Chondrocyte (in vitro differentiated cells): ENCODE data around the gene PFKP. TPM values are rescaled to one million over a fixed set of nuclear protein-coding genes. Genes with fewer than 3 reads are reported as not detected.

Source experiments
- DNase-seq: peaks from one replicate; pipeline ENCODE4 v3.0.0; 2021; ENCODE audit warnings: mixed read lengths, low spot score
- H3K27ac Mint-ChIP-seq: one replicate; pipeline ENCODE4 v1.8.0; 2021; ENCODE audit warnings: mild to moderate bottlenecking, moderate library complexity, mixed read lengths; ENCODE audit not compliant: unreplicated experiment
- H3K27me3 Mint-ChIP-seq: 2 replicates; pipeline ENCODE4 v1.8.0; 2021; ENCODE audit warnings: low read depth, mixed read lengths
- H3K36me3 Mint-ChIP-seq: 2 replicates; pipeline ENCODE4 v1.8.0; 2021; ENCODE audit warnings: low read depth, mixed read lengths
- H3K4me1 Mint-ChIP-seq: 2 replicates; pipeline ENCODE4 v1.8.0; 2021; ENCODE audit warnings: low read depth, mild to moderate bottlenecking, mixed read lengths
- H3K4me3 Mint-ChIP-seq: one replicate; pipeline ENCODE4 v1.8.0; 2021; ENCODE audit warnings: mild to moderate bottlenecking, moderate library complexity, mixed read lengths; ENCODE audit not compliant: unreplicated experiment
- H3K9me3 Mint-ChIP-seq: 2 replicates; pipeline ENCODE4 v1.8.0; 2021; ENCODE audit warnings: low read depth, mixed read lengths
- total RNA-seq: library from RNA; stranded (reverse); gene quantifications from 3 replicates; pipeline ENCODE4 v1.2.1, GENCODE V29; 2021
- TF ChIP-seq, protein P1 (sequence below): fragments of 200-600 bp; sonication (generic); IDR thresholded peaks from 2 replicates; pipeline ENCODE4 v1.5.0; 2021; ENCODE audit warnings: antibody characterized with exemption, mild to moderate bottlenecking, moderate library complexity

The PFKP gene
- total RNA-seq, 1 donor from 2014 or later, result 182 TPM

DNA sequence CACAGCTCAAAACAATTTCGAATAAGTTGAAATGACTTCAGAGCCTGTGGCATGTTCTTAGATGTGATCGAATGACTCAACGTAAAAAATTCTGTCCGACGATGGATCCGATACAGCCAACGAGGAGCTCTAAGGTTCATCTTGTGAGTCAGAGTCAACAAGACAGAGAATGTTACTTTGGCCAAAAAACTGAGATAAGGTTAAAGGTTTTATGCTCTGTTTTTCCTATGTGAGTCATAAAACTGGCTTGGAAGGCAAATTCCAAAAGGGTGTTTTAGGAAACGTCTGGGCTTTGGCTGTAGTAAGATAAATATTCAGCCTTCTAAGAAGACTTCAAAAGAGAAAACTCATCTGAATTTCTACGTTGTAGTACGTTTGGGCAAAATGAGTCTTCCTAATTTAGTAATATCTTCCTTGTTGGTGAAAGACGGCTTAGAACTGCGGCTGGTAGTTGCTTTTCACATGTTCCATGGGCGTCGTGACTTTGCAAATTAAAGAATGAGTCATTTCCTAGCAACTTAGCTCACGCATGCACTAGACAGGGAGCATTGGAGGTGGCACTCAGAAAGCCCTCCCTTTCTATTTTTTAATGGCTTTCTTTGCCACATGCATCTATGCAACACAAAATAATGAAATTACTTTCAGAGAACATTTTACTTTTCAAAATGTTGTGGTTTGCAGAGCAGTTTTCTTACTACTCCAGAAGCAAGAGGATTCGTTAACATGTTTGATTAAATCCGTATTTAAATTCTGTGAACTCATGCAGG lies 28.2 kb downstream of the PFKP start:
- peaks cover 18% of the 10 kb centered on the region for H3K36me3 Mint-ChIP-seq
- no peak for DNase-seq
- TF ChIP-seq, protein P1, sequence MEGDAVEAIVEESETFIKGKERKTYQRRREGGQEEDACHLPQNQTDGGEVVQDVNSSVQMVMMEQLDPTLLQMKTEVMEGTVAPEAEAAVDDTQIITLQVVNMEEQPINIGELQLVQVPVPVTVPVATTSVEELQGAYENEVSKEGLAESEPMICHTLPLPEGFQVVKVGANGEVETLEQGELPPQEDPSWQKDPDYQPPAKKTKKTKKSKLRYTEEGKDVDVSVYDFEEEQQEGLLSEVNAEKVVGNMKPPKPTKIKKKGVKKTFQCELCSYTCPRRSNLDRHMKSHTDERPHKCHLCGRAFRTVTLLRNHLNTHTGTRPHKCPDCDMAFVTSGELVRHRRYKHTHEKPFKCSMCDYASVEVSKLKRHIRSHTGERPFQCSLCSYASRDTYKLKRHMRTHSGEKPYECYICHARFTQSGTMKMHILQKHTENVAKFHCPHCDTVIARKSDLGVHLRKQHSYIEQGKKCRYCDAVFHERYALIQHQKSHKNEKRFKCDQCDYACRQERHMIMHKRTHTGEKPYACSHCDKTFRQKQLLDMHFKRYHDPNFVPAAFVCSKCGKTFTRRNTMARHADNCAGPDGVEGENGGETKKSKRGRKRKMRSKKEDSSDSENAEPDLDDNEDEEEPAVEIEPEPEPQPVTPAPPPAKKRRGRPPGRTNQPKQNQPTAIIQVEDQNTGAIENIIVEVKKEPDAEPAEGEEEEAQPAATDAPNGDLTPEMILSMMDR, result no peak
- H3K4me1 Mint-ChIP-seq, result peaks cover 80% of the 10 kb centered on the region
- H3K27me3 Mint-ChIP-seq, result no peaks in the 10 kb centered on the region
- H3K4me3 Mint-ChIP-seq, result peak overlapping the region; percentile 21
- H3K27ac Mint-ChIP-seq, result peak overlapping the region; percentile 92
- H3K9me3 Mint-ChIP-seq, result no peaks in the 10 kb centered on the region

DNA sequence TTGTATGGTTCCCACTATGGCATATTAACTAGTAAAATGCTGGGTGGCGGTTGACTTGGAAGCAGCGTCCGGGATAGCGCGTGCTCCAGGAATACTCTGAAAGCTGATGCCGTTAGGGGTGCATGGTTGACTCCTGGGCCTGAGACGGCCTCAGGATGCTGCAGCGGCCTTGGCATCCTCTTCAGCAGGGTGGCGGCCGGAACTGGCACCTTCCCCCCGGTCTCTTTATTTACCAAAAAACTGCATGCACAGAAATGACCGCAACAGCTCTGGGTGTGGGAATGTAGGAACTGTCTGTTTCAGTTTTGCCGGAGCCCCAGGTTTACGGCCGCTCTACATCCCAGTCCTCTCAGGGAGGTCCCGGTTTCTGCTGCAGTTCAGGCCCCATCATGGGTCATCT lies 28.8 kb downstream of the PFKP start:
- H3K36me3 Mint-ChIP-seq, result peaks cover 20% of the 10 kb centered on the region
- H3K27me3 Mint-ChIP-seq, result no peaks in the 10 kb centered on the region
- no peak for DNase-seq
- no peaks in the 10 kb centered on the region for H3K9me3 Mint-ChIP-seq
- peaks cover 74% of the 10 kb centered on the region for H3K4me1 Mint-ChIP-seq
- H3K27ac Mint-ChIP-seq, result peak overlapping the region; percentile 92
- no peak overlapping the region for H3K4me3 Mint-ChIP-seq
- TF ChIP-seq, protein P1, result no peak

DNA sequence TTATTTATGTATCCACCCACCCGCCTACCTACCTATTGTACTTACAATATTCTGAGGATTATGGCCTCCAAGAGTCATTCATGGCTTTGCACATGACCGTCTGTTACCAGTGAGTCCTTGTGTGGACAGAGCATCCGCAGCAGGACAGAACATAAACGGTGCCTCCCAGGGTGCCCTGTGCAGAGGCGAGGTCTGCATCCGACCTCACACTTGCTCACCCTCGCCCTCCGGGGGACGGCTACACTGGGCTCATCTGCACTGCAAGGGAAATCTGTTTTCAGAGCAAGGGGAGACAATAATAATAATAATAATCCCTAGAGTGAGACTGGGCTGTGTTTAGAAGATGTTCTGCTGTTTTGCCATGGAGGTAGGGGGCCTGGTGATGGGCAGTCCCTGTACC lies 29.8 kb downstream of the PFKP start:
- Mint-ChIP-seq H3K4me1 (peaks cover 64% of the 10 kb centered on the region), H3K4me3 (no peak overlapping the region), H3K36me3 (peaks cover 21% of the 10 kb centered on the region), H3K27me3 (no peaks in the 10 kb centered on the region), H3K9me3 (no peaks in the 10 kb centered on the region), H3K27ac (peak overlapping the region; percentile 91)
- TF ChIP-seq, protein P1, result no peak
- DNase-seq, result no peak

DNA sequence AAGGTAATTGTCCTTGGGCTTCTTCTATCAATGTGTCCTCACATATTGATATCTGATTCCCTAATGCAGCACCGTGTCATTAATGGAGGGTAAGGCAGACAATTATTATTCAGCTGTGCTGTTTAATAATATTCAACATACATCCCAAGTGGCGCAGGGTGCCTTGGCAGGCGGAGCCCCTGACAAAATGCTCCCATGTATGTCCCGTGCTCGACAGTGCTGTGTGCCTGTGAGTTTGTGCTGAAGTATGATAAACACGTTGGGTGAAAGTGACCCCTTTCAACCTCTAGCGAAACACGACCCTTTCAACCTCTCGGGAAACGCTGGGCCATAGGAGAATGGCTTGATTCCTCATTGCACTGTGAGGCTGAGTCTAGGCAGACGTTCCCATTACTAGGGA lies 31.3 kb downstream of the PFKP start:
- Mint-ChIP-seq H3K36me3 (peaks cover 30% of the 10 kb centered on the region), H3K27ac (peak overlapping the region; percentile 79), H3K4me3 (no peak overlapping the region), H3K4me1 (peaks cover 50% of the 10 kb centered on the region), H3K27me3 (no peaks in the 10 kb centered on the region), H3K9me3 (no peaks in the 10 kb centered on the region)
- peak; percentile 38 for DNase-seq
- TF ChIP-seq, protein P1, result no peak

DNA sequence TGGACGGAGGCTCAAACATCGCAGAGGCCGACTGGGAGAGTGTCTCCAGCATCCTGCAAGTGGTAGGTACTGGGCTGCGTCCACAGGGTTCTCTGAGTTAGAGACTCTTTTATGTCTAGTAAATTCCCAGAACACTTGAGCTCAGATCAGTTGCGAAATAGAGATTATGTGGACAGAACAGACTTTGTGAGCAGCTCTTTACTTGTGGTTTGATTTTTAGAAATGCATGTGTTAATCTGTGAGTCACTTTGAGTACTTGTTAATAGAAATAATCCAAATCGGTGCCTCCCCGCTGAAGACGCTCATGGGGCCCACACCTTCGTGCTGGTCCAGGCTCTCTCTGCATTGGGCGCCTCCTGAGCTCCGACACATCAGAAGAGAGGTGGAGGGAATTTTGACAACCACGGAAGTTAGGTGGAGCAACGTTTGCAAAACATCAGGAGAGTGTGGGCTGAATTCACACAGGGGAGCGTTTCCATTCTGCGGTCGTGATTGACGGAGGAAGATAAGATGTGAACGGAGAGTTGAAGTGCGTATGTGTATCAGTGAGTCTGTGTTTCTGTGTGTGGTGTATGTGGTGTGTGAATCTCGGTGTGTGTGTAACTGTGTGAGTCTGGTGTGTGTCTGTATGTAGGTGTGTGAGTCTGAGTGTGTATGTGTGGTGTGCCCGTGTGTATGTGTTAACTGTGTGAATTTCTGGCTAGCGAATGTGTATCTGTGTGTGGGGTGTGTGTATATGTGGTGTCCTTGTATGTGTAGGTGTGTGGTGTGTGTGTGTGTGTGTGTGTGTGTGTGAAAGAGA lies 32.1 kb downstream of the PFKP start:
- DNase-seq, result peak; percentile 44

More for the DNA sequence above, 32.1 kb downstream of the PFKP start:
- Mint-ChIP-seq H3K27ac (peak overlapping the region; percentile 79), H3K36me3 (peaks cover 33% of the 10 kb centered on the region), H3K9me3 (no peaks in the 10 kb centered on the region), H3K4me3 (no peak overlapping the region), H3K4me1 (peaks cover 44% of the 10 kb centered on the region), H3K27me3 (no peaks in the 10 kb centered on the region)
- TF ChIP-seq, protein P1, result no peak
